ENCODE results near the gene TMEM232.

TMEM232 gene

GRCh38 chr5:110726249-110727024, at the start of gene TMEM232:
Gene TMEM232 (minus strand): TSS chr5:110726671. CDS start chr5:110667352, 59,319 bp downstream.
- Histone ChIP-seq H3K27ac (no peak within 1 kb of the TSS), H3K9me3 (no peaks in the 10 kb centered on the region), H3K36me3 (no peaks in the 10 kb centered on the region), H3K4me1 (peaks cover 0 to 10% (median 2%) of the 10 kb centered on the region in 4 donors), H3K27me3 (no peaks in the 10 kb centered on the region), H3K4me3 (peak within 1 kb of the TSS; percentile 34 to 47)
- TF ChIP-seq CTCF (IDR thresholded peaks at IDR 0.05), result no peak
- intact Hi-C loops (cut with DNase I; ENCODE audit: low total_unique reads), result no loop called here
- peak; percentile 37 to 76 for DNase-seq

GRCh38 chr5:110770286-110770685, 43.8 kb upstream of the TMEM232 start:
- no peak for DNase-seq
- TF ChIP-seq CTCF (IDR thresholded peaks at IDR 0.05), result no peak
- intact Hi-C loops (cut with DNase I; ENCODE audit: low total_unique reads), result no loop called here

GRCh38 chr5:110769000-110769681, 42.7 kb upstream of the TMEM232 start:
- no peak overlapping the region for H3K4me3 ChIP-seq
- peak overlapping the region in 1 of 2 donors; percentile 18 for H3K27ac ChIP-seq
- H3K36me3 ChIP-seq, result no peaks in the 10 kb centered on the region
- no peak for TF ChIP-seq CTCF (IDR thresholded peaks at IDR 0.05)
- intact Hi-C loops (cut with DNase I; ENCODE audit: low total_unique reads), result no loop called here
- H3K4me1 ChIP-seq, result no peaks in the 10 kb centered on the region
- no peak for DNase-seq
- H3K27me3 ChIP-seq, result no peaks in the 10 kb centered on the region
- H3K9me3 ChIP-seq, result peaks cover 0 to 3% (median 0%) of the 10 kb centered on the region in 3 donors

More at GRCh38 chr5:110770286-110770685, 43.8 kb upstream of the TMEM232 start:
- Histone ChIP-seq H3K27me3 (no peaks in the 10 kb centered on the region), H3K4me1 (no peaks in the 10 kb centered on the region), H3K9me3 (peaks cover 0 to 4% (median 0%) of the 10 kb centered on the region in 3 donors), H3K4me3 (no peak overlapping the region), H3K27ac (no peak overlapping the region), H3K36me3 (no peaks in the 10 kb centered on the region)

- Histone ChIP-seq H3K4me1 (no peaks in the 10 kb centered on the region), H3K27ac (no peak overlapping the region), H3K4me3 (no peak overlapping the region), H3K36me3 (no peaks in the 10 kb centered on the region), H3K27me3 (no peaks in the 10 kb centered on the region), H3K9me3 (no peaks in the 10 kb centered on the region)
- intact Hi-C loops (cut with DNase I; ENCODE audit: low total_unique reads), result no loop called here
- no peak for TF ChIP-seq CTCF (IDR thresholded peaks at IDR 0.05)
- no peak for DNase-seq
Measured at GRCh38 chr5:110768138-110768860, 41.8 kb upstream of the TMEM232 start.

GRCh38 chr5:110760158-110760557, 33.7 kb upstream of the TMEM232 start:
- intact Hi-C loops (cut with DNase I; ENCODE audit: low total_unique reads), result no loop called here
- peaks cover 42 to 60% (median 48%) of the 10 kb centered on the region in 3 donors for H3K36me3 ChIP-seq
- H3K4me1 ChIP-seq, result no peaks in the 10 kb centered on the region
- no peak for DNase-seq
- no peak overlapping the region for H3K4me3 ChIP-seq
- no peaks in the 10 kb centered on the region for H3K9me3 ChIP-seq
- TF ChIP-seq CTCF (IDR thresholded peaks at IDR 0.05), result no peak
- H3K27me3 ChIP-seq, result no peaks in the 10 kb centered on the region
- no peak overlapping the region for H3K27ac ChIP-seq
